ENCODE data around the gene TRIM5.

DNA sequence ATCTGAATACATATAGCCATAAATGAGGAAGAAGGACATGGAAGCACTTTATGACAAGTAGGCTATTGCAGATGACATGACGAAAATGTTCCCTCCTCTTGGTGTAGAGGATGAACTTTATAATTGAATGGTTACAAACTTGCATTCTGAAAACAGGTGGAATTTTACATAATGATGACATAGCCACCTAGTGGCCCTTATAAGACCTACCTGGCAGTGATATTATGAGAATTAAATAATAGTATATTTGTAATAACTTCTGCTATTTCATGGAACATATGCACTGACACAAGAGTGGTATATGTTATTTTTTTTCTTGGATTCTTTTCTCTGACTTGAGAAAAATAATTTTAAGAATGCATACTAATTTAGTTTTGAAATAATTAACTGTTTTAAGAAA lies 27.6 kb upstream of the TRIM5 start:
- TF ChIP-seq, protein P1, sequence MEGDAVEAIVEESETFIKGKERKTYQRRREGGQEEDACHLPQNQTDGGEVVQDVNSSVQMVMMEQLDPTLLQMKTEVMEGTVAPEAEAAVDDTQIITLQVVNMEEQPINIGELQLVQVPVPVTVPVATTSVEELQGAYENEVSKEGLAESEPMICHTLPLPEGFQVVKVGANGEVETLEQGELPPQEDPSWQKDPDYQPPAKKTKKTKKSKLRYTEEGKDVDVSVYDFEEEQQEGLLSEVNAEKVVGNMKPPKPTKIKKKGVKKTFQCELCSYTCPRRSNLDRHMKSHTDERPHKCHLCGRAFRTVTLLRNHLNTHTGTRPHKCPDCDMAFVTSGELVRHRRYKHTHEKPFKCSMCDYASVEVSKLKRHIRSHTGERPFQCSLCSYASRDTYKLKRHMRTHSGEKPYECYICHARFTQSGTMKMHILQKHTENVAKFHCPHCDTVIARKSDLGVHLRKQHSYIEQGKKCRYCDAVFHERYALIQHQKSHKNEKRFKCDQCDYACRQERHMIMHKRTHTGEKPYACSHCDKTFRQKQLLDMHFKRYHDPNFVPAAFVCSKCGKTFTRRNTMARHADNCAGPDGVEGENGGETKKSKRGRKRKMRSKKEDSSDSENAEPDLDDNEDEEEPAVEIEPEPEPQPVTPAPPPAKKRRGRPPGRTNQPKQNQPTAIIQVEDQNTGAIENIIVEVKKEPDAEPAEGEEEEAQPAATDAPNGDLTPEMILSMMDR (IDR thresholded peaks at IDR 0.05 in 8 of 11, conservative IDR thresholded peaks at IDR 0.05 in 3 of 11) = peak in 9 of 11 experiments; percentile 23 to 55 (median 45)
- no peak for TF ChIP-seq POLR2AphosphoS5 (IDR thresholded peaks at IDR 0.05)

All from spleen (tissue), 7 donors.